Tibial nerve (tissue), 4 donors: ENCODE measurements around the gene ANKHD1. TPM values are rescaled to one million over a fixed set of nuclear protein-coding genes. Genes with fewer than 3 reads are reported as not detected.

Source experiments
- DNase-seq, 2 donors: peaks; one replicate each; pipeline ENCODE4 v3.0.0-alpha.2; 2019; ENCODE audit warnings: low spot score in 2 of 2
- H3K27ac ChIP-seq, 4 donors: fragments of 200-600 bp; sonication (generic) in 3 of 4; one replicate each; pipeline ENCODE4 v1.5.1; 2017 to 2019; ENCODE audit warnings: mild to moderate bottlenecking in 1 of 4
- H3K27me3 ChIP-seq, 2 donors: fragments of 200-600 bp; sonication (generic) in 1 of 2; one replicate each; pipeline versions ENCODE4 v1.5.1 to v1.6.0; 2017 to 2019
- H3K36me3 ChIP-seq, 3 donors: fragments of 200-600 bp; sonication (generic); one replicate each; pipeline ENCODE4 v1.5.1; 2018 to 2019
- H3K4me1 ChIP-seq, 4 donors: fragments of 200-600 bp; sonication (generic) in 3 of 4; one replicate each; pipeline ENCODE4 v1.5.1; 2017 to 2019
- H3K4me3 ChIP-seq, 4 donors: fragments of 200-600 bp; sonication (generic) in 3 of 4; one replicate each; pipeline ENCODE4 v1.5.1; 2017 to 2019; ENCODE audit warnings: mild to moderate bottlenecking in 1 of 4, moderate library complexity in 1 of 4
- H3K9me3 ChIP-seq, 4 donors: fragments of 200-600 bp; sonication (generic) in 3 of 4; one replicate each; pipeline ENCODE4 v1.5.1; 2017 to 2019
- CTCF ChIP-seq, 5 experiments: fragments of 200-600 bp in 3 of 5; fragments of 450-650 bp in 2 of 5; sonication (generic) in 3 of 5; IDR thresholded peaks; one replicate each; pipeline ENCODE4 v1.5.1; 2016 to 2019; ENCODE audit warnings: antibody characterized with exemption in 5 of 5, mild to moderate bottlenecking in 3 of 5, moderate library complexity in 2 of 5
- EP300 ChIP-seq, 2 donors: sonication (generic); formaldehyde crosslinking; IDR thresholded peaks; one replicate each; pipeline ENCODE4 v1.6.1; 2017; ENCODE audit warnings: antibody characterized with exemption in 2 of 2, mild to moderate bottlenecking in 1 of 2
- POLR2A ChIP-seq, 2 donors: fragments of 450-650 bp; IDR thresholded peaks; one replicate each; pipeline ENCODE4 v1.6.1; 2017; ENCODE audit warnings: antibody characterized with exemption in 2 of 2, mild to moderate bottlenecking in 2 of 2, moderate library complexity in 2 of 2
- WGBS, 2 donors: methylation state at CpG; one replicate each; pipeline ENCODE4 v1.1.5; 2018; 5-methylcytosine and 5-hydroxymethylcytosine counted together
- total RNA-seq, 4 donors: library from RNA; depleted of rRNA; stranded (reverse); fragments of >200 nt; gene quantifications; one replicate each; pipeline ENCODE4 v1.1.0, GENCODE V29; 2016

ANKHD1 gene
- total RNA-seq, 4 donors from 2014 or later: 119 to 212 (median 162) TPM

GRCh38 chr5:140391312-140391711, 10.3 kb upstream of the ANKHD1 start:
- DNase-seq: no peak
- TF ChIP-seq EP300 (IDR thresholded peaks at IDR 0.05) (no peak), POLR2A (IDR thresholded peaks at IDR 0.05) (no peak), CTCF (IDR thresholded peaks at IDR 0.05) (no peak)
- WGBS, 2 donors: 82 to 93% methylated on average over 1 of the region's 1 CpG
- Histone ChIP-seq H3K36me3 (peaks cover 0 to 14% (median 0%) of the 10 kb centered on the region in 3 donors), H3K27ac (no peak overlapping the region), H3K27me3 (no peaks in the 10 kb centered on the region), H3K4me3 (no peak overlapping the region), H3K9me3 (no peaks in the 10 kb centered on the region), H3K4me1 (no peaks in the 10 kb centered on the region)

GRCh38 chr5:140391732-140392131, 9.9 kb upstream of the ANKHD1 start:
- H3K27me3 ChIP-seq: no peaks in the 10 kb centered on the region
- DNase-seq: no peak
- H3K36me3 ChIP-seq: peaks cover 0 to 14% (median 0%) of the 10 kb centered on the region in 3 donors
- no peak overlapping the region for H3K27ac ChIP-seq
- no peak for TF ChIP-seq POLR2A (IDR thresholded peaks at IDR 0.05)
- no peak for TF ChIP-seq CTCF (IDR thresholded peaks at IDR 0.05)
- TF ChIP-seq EP300 (IDR thresholded peaks at IDR 0.05): no peak
- H3K4me3 ChIP-seq: no peak overlapping the region
- WGBS, 2 donors: 94 to 95% methylated on average over 1 of the region's 1 CpG
- no peaks in the 10 kb centered on the region for H3K9me3 ChIP-seq
- no peaks in the 10 kb centered on the region for H3K4me1 ChIP-seq

- Histone ChIP-seq H3K27ac (no peak overlapping the region), H3K4me1 (no peaks in the 10 kb centered on the region), H3K4me3 (no peak overlapping the region), H3K27me3 (no peaks in the 10 kb centered on the region), H3K36me3 (peaks cover 0 to 14% (median 0%) of the 10 kb centered on the region in 3 donors), H3K9me3 (no peaks in the 10 kb centered on the region)
- WGBS, 2 donors: 98% methylated on average over 2 of the region's 2 CpGs
- TF ChIP-seq POLR2A (IDR thresholded peaks at IDR 0.05) (no peak), CTCF (IDR thresholded peaks at IDR 0.05) (no peak), EP300 (IDR thresholded peaks at IDR 0.05) (no peak)
- DNase-seq: no peak
Observed at GRCh38 chr5:140393738-140394137, 7.9 kb upstream of the ANKHD1 start.

GRCh38 chr5:140398379-140398811, 3.2 kb upstream of the ANKHD1 start:
- H3K36me3 ChIP-seq: peaks cover 0 to 5% (median 0%) of the 10 kb centered on the region in 3 donors
- H3K4me3 ChIP-seq: no peak overlapping the region
- DNase-seq: no peak
- H3K27ac ChIP-seq: no peak overlapping the region
- no peaks in the 10 kb centered on the region for H3K9me3 ChIP-seq
- TF ChIP-seq POLR2A (IDR thresholded peaks at IDR 0.05) (no peak), CTCF (IDR thresholded peaks at IDR 0.05) (no peak), EP300 (IDR thresholded peaks at IDR 0.05) (no peak)
- no peaks in the 10 kb centered on the region for H3K27me3 ChIP-seq
- peaks cover 4 to 17% (median 5%) of the 10 kb centered on the region in 4 donors for H3K4me1 ChIP-seq

GRCh38 chr5:140399979-140400729, 1.5 kb upstream of the ANKHD1 start:
- TF ChIP-seq EP300 (IDR thresholded peaks at IDR 0.05) (no peak), CTCF (IDR thresholded peaks at IDR 0.05) (no peak), POLR2A (IDR thresholded peaks at IDR 0.05) (no peak)
- Histone ChIP-seq H3K9me3 (no peaks in the 10 kb centered on the region), H3K27me3 (no peaks in the 10 kb centered on the region), H3K4me3 (peak overlapping the region; percentile 83 to 96 (median 90)), H3K4me1 (peaks cover 4 to 35% (median 19%) of the 10 kb centered on the region in 4 donors), H3K36me3 (no peaks in the 10 kb centered on the region), H3K27ac (peak overlapping the region; percentile 87 to 98 (median 90))
- WGBS, 2 donors: 45 to 48% methylated on average over 25 of the region's 25 CpGs
- no peak for DNase-seq
